ENCODE data around the gene CTCF. TPM values are rescaled to one million over a fixed set of nuclear protein-coding genes. Genes with fewer than 3 reads are reported as not detected.

CTCF gene
- total RNA-seq, 1 donor from 2014 or later: 61.4 TPM

DNA sequence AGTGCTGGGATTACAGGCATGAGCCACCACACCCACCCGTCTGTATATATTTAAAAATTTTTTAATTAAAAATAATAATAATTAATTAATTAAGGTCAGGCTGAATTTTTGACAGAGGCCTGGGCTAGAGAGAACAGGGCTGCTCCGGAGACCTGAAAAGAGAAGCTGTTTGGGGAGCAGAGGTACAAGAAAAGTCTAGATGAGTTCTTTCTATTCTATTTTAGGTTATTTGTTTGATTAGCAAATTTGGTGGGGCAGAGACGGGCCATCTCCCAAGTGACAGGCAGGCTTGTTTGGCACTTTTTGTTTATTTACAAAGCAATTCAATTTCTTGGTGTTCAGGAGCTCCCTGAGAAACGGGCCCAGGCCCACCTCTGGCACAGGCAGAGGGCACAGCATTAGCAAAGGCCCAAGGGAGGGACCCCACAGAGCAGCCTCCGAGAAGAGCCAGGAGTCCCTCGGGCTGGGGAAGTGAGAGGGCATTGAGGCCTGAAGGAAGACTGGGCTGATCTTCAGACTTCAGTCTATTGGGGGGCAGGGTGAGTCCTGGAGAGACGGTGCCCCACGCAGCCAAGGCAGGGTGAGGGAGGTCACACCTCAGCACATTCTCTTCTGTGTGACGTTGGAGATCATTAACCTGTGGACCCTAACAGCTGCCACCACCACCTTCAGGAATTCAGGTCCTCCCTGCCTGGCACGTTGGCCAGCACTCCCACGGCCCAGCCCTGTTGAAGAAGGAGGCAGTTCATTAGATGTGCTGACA is 44.5 kb upstream of the CTCF start:
- Mint-ChIP-seq H3K4me3 (no peak overlapping the region), H3K36me3 (no peaks in the 10 kb centered on the region), H3K4me1 (peaks cover 11% of the 10 kb centered on the region), H3K27me3 (ENCODE audit: low read depth) (peaks cover 1% of the 10 kb centered on the region), H3K9me3 (no peaks in the 10 kb centered on the region), H3K27ac (no peak overlapping the region)
- DNase-seq (ENCODE audit: low spot score in 2 of 2, unreplicated experiment in 2 of 2): no peak
- TF ChIP-seq, protein P1, sequence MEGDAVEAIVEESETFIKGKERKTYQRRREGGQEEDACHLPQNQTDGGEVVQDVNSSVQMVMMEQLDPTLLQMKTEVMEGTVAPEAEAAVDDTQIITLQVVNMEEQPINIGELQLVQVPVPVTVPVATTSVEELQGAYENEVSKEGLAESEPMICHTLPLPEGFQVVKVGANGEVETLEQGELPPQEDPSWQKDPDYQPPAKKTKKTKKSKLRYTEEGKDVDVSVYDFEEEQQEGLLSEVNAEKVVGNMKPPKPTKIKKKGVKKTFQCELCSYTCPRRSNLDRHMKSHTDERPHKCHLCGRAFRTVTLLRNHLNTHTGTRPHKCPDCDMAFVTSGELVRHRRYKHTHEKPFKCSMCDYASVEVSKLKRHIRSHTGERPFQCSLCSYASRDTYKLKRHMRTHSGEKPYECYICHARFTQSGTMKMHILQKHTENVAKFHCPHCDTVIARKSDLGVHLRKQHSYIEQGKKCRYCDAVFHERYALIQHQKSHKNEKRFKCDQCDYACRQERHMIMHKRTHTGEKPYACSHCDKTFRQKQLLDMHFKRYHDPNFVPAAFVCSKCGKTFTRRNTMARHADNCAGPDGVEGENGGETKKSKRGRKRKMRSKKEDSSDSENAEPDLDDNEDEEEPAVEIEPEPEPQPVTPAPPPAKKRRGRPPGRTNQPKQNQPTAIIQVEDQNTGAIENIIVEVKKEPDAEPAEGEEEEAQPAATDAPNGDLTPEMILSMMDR (IDR thresholded peaks at IDR 0.05; ENCODE audit: unreplicated experiment): no peak

DNA sequence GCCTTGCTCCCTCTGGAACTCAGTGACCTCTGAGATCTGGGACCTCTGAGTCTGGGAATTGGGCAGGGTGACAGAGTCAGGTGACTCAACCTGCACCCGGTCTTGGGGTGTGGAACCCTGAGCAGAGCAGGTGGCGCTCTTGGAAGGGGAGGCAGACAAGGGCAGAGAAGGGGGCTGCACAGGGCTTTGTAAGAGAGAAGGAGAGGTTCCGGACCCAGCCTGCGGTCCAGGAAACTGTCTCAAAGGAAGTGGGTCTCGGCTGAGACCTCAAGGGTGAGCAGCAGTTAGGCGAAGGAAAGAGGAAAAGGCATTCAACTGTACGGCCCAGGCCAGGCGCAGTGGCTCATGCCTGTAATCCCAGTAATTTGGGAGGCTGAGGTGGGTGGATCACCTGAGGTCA is 43.6 kb upstream of the CTCF start:
- Mint-ChIP-seq H3K4me3 (no peak overlapping the region), H3K36me3 (no peaks in the 10 kb centered on the region), H3K4me1 (peaks cover 11% of the 10 kb centered on the region), H3K9me3 (no peaks in the 10 kb centered on the region), H3K27me3 (ENCODE audit: low read depth) (peaks cover 1% of the 10 kb centered on the region), H3K27ac (no peak overlapping the region)
- TF ChIP-seq, protein P1 (IDR thresholded peaks at IDR 0.05; ENCODE audit: unreplicated experiment): no peak
- DNase-seq (ENCODE audit: low spot score in 2 of 2, unreplicated experiment in 2 of 2): no peak

DNA sequence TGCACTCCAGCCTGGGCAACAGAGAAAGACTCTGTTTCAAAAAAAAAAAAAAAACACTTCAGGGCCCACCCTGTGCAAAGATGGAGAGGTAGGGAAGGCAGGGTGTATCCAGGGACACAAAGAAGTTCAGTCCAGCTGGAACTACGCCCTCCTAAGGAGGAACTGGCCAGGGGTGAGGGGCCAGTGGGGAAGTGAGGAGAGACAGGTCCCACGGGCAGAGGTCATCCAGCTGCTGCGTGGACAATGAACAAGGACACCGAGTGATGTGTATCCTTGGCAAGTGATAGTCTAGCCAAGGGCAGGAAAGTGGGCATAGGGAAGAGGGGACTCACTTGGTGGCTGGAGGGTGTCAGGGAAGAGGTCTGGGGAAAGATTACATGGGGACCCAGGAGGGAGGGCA is 43.1 kb upstream of the CTCF start:
- Mint-ChIP-seq H3K4me1 (peaks cover 11% of the 10 kb centered on the region), H3K27me3 (ENCODE audit: low read depth) (peaks cover 1% of the 10 kb centered on the region), H3K9me3 (no peaks in the 10 kb centered on the region), H3K36me3 (no peaks in the 10 kb centered on the region), H3K27ac (no peak overlapping the region), H3K4me3 (no peak overlapping the region)
- TF ChIP-seq, protein P1 (IDR thresholded peaks at IDR 0.05; ENCODE audit: unreplicated experiment): no peak
- DNase-seq (ENCODE audit: low spot score in 2 of 2, unreplicated experiment in 2 of 2): no peak

DNA sequence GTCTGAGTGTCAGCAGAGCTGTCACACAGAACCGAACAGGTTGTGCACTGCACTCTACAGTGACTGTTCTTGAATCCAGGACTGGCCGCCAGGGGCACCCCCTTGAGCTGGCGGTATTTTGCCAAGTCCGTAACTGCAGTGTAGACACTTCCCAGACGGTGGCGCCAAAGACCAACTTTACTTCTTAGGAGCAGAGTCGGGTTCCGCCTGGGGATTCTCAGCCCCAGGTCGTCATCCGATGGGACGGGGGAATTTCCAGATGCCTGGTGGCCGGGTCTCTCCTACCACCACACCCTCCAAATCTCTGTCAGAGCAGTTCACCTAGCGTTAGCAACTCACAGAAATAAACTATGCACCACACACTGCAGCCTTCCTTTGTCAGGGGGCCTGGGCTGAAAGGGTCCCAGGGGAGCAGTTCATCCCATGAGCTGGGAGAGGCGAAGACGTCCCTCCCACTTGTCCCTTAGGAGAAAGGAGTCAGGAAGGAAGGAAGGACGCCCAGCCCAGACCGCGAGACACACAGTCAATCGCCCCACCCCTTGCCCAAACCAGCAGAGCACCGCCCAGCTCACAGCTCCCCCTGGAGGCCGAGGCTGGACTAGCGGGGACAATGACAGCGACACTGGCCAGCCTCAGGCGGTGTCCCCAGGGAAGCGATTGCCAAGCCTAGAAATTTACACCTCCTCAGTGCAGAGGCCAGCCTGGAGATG is 41.1 kb upstream of the CTCF start:
- Mint-ChIP-seq H3K4me1 (peaks cover 24% of the 10 kb centered on the region), H3K27me3 (ENCODE audit: low read depth) (peaks cover 1% of the 10 kb centered on the region), H3K4me3 (peak overlapping the region; percentile 84), H3K9me3 (no peaks in the 10 kb centered on the region), H3K27ac (peak overlapping the region; percentile 100), H3K36me3 (no peaks in the 10 kb centered on the region)
- TF ChIP-seq, protein P1 (IDR thresholded peaks at IDR 0.05; ENCODE audit: unreplicated experiment): peak; percentile 92
- DNase-seq (ENCODE audit: low spot score in 2 of 2, unreplicated experiment in 2 of 2): peak; percentile 87 to 98

DNA sequence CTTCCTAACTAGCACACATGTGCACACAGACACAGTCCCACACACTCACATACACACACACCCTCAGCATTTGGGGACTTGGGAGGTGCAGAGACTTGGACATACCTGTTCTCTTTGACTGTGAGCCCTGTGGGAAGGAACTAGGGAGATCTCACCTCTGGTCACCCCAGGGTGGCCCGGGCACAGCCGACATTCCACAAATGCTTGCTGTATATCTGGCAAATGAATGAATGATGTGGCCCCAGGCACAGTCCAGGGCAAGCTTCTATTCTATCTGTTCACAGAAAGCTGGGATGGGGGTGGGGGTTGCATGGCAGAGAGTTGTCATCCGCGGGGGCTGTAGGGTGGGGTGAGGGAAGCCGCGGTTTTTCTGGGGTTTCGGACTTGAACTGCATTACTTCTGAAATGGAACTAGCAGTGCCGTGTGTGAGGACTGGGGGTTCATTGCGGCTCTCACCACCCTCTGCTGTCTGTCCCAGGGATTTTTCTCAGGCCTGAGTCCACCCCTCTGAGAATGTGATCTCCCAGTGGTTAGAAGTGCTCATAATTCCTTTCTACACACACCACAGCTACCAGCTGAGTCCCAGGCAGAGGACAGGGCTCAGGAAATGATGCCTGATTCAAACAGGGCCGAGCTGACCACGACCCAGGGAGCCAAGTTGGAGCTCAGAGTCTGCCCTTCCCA is 37.0 kb upstream of the CTCF start:
- peaks cover 28% of the 10 kb centered on the region for H3K4me1 Mint-ChIP-seq
- H3K9me3 Mint-ChIP-seq: no peaks in the 10 kb centered on the region
- TF ChIP-seq, protein P1 (IDR thresholded peaks at IDR 0.05; ENCODE audit: unreplicated experiment): no peak
- no peak overlapping the region for H3K4me3 Mint-ChIP-seq
- H3K27me3 Mint-ChIP-seq (ENCODE audit: low read depth): no peaks in the 10 kb centered on the region
- no peak overlapping the region for H3K27ac Mint-ChIP-seq
- H3K36me3 Mint-ChIP-seq: no peaks in the 10 kb centered on the region
- no peak for DNase-seq (ENCODE audit: low spot score in 2 of 2, unreplicated experiment in 2 of 2)
